Peyer's patch (tissue), 4 donors: ENCODE results near the gene MYH13. TPM values are rescaled to one million over a fixed set of nuclear protein-coding genes. Genes with fewer than 3 reads are reported as not detected.
"Not testable (repeated sequence)": the region's sequence is repeated elsewhere in the genome, so short reads cannot be mapped to it uniquely, and the experiment has no call there.

Experiments used
- DNase-seq, 3 donors: peaks; one replicate each; pipeline ENCODE4 v3.0.0-alpha.2; 2017 to 2019
- H3K27ac ChIP-seq, 4 donors: fragments of 200-600 bp; sonication (generic); one replicate each; pipeline ENCODE4 v1.5.1; 2016 to 2019
- H3K27me3 ChIP-seq, 2 donors: fragments of 200-600 bp; sonication (generic); one replicate each; pipeline ENCODE4 v1.5.1; 2019
- H3K36me3 ChIP-seq, 3 donors: fragments of 200-600 bp; sonication (generic); one replicate each; pipeline ENCODE4 v1.5.1; 2016 to 2019
- H3K4me1 ChIP-seq, 4 donors: fragments of 200-600 bp; sonication (generic); one replicate each; pipeline ENCODE4 v1.5.1; 2016 to 2019
- H3K4me3 ChIP-seq, 4 donors: fragments of 200-600 bp; sonication (generic); 1 replicate in 3 of 4; 2 replicates in 1 of 4; pipeline ENCODE4 v1.5.1; 2016 to 2019; ENCODE audit warnings: mild to moderate bottlenecking in 1 of 4
- H3K9me3 ChIP-seq, 4 donors: fragments of 200-600 bp; sonication (generic); one replicate each; pipeline ENCODE4 v1.5.1; 2016 to 2019; ENCODE audit warnings: mild to moderate bottlenecking in 1 of 4
- CTCF ChIP-seq, 6 experiments: fragments of 450-650 bp in 4 of 6; fragments of 200-600 bp in 2 of 6; sonication (generic) in 1 of 6; IDR thresholded peaks; one replicate each; pipeline ENCODE4 v1.5.1; 2017 to 2019; ENCODE audit warnings: antibody characterized with exemption in 6 of 6, mild to moderate bottlenecking in 3 of 6, moderate library complexity in 1 of 6
- POLR2A ChIP-seq, 2 donors: fragments of 450-650 bp; IDR thresholded peaks; one replicate each; pipeline ENCODE4 v1.5.1; 2017; ENCODE audit warnings: antibody characterized with exemption in 2 of 2, mild to moderate bottlenecking in 2 of 2, moderate library complexity in 2 of 2
- total RNA-seq, 4 donors: library from RNA; depleted of rRNA; stranded (reverse); fragments of >200 nt; gene quantifications; one replicate each; pipeline ENCODE4 v1.1.0, GENCODE V29; 2016

Gene MYH13
- total RNA-seq, 4 donors from 2014 or later, result 0.19 to 11.6 TPM; not detected in 2

GRCh38 chr17:10304758-10305300 is 68.0 kb downstream of the MYH13 start:
- DNase-seq, result no peak
- no peaks in the 10 kb centered on the region for H3K4me1 ChIP-seq
- no peaks in the 10 kb centered on the region for H3K27me3 ChIP-seq
- no peaks in the 10 kb centered on the region for H3K36me3 ChIP-seq
- no peak overlapping the region for H3K27ac ChIP-seq
- H3K9me3 ChIP-seq, result no peaks in the 10 kb centered on the region
- H3K4me3 ChIP-seq, result no peak overlapping the region
- TF ChIP-seq CTCF (IDR thresholded peaks at IDR 0.05) (no peak), POLR2A (IDR thresholded peaks at IDR 0.05) (no peak)

- no peak for DNase-seq
- no peaks in the 10 kb centered on the region for H3K27me3 ChIP-seq
- no peak overlapping the region for H3K27ac ChIP-seq
- no peaks in the 10 kb centered on the region for H3K36me3 ChIP-seq
- no peaks in the 10 kb centered on the region for H3K9me3 ChIP-seq
- no peaks in the 10 kb centered on the region for H3K4me1 ChIP-seq
- TF ChIP-seq CTCF (IDR thresholded peaks at IDR 0.05) (no peak), POLR2A (IDR thresholded peaks at IDR 0.05) (no peak)
- no peak overlapping the region for H3K4me3 ChIP-seq
Observed at GRCh38 chr17:10297691-10298090, 75.1 kb downstream of the MYH13 start.

GRCh38 chr17:10295728-10296343 is 77.0 kb downstream of the MYH13 start:
- Histone ChIP-seq H3K27me3 (no peaks in the 10 kb centered on the region), H3K9me3 (no peaks in the 10 kb centered on the region), H3K27ac (no peak overlapping the region), H3K4me1 (no peaks in the 10 kb centered on the region), H3K4me3 (no peak overlapping the region), H3K36me3 (no peaks in the 10 kb centered on the region)
- TF ChIP-seq CTCF (IDR thresholded peaks at IDR 0.05) (peak in 5 of 6 experiments; percentile 34 to 59 (median 52)), POLR2A (IDR thresholded peaks at IDR 0.05) (no peak)
- DNase-seq, result no peak

GRCh38 chr17:10294180-10294579 is 78.6 kb downstream of the MYH13 start:
- Histone ChIP-seq H3K4me3 (no peak overlapping the region), H3K27ac (no peak overlapping the region), H3K4me1 (no peaks in the 10 kb centered on the region), H3K9me3 (no peaks in the 10 kb centered on the region), H3K27me3 (no peaks in the 10 kb centered on the region), H3K36me3 (no peaks in the 10 kb centered on the region)
- no peak for DNase-seq
- TF ChIP-seq POLR2A (IDR thresholded peaks at IDR 0.05), result no peak
- no peak for TF ChIP-seq CTCF (IDR thresholded peaks at IDR 0.05)

- no peaks in the 10 kb centered on the region for H3K27me3 ChIP-seq
- no peak overlapping the region for H3K4me3 ChIP-seq
- H3K4me1 ChIP-seq, result no peaks in the 10 kb centered on the region
- DNase-seq, result no peak
- H3K9me3 ChIP-seq, result no peaks in the 10 kb centered on the region
- no peak overlapping the region for H3K27ac ChIP-seq
- TF ChIP-seq POLR2A (IDR thresholded peaks at IDR 0.05) (no peak), CTCF (IDR thresholded peaks at IDR 0.05) (no peak)
- no peaks in the 10 kb centered on the region for H3K36me3 ChIP-seq
Observed at GRCh38 chr17:10292057-10292937, 80.5 kb downstream of the MYH13 start.

- not testable (repeated sequence) for H3K36me3 ChIP-seq, H3K9me3 ChIP-seq, DNase-seq, H3K4me1 ChIP-seq, H3K4me3 ChIP-seq, H3K27me3 ChIP-seq, H3K27ac ChIP-seq
Observed at GRCh38 chr17:10291576-10291975, 81.2 kb downstream of the MYH13 start.
